IPS-18a (cell line): ENCODE results near the gene PLEKHD1.
"Not testable (repeated sequence)": the region's sequence is repeated elsewhere in the genome, so short reads cannot be mapped to it uniquely, and the experiment has no call there.

Experiments used
- H3K27ac ChIP-seq: one replicate; pipeline ENCODE4 v1.5.1; 2013; ENCODE audit warnings: low read length
- H3K27me3 ChIP-seq: one replicate; pipeline ENCODE4 v1.6.1; 2013; ENCODE audit warnings: mild to moderate bottlenecking, low read length; ENCODE audit not compliant: control insufficient read depth, insufficient read depth
- H3K36me3 ChIP-seq: one replicate; pipeline ENCODE4 v1.6.1; 2013; ENCODE audit warnings: low read depth, low read length; ENCODE audit not compliant: control insufficient read depth
- H3K4me1 ChIP-seq: one replicate; pipeline ENCODE4 v1.6.1; 2013; ENCODE audit warnings: low read depth, low read length; ENCODE audit not compliant: control insufficient read depth
- H3K4me3 ChIP-seq: one replicate; pipeline ENCODE4 v1.5.1; 2013; ENCODE audit warnings: low read length
- H3K9ac ChIP-seq: one replicate; pipeline ENCODE4 v1.6.1; 2013; ENCODE audit warnings: mild to moderate bottlenecking, low read length, moderate library complexity
- H3K9me3 ChIP-seq: one replicate; pipeline ENCODE4 v1.6.1; 2013; ENCODE audit warnings: low read depth, low read length; ENCODE audit not compliant: control insufficient read depth

Gene PLEKHD1

GRCh38 chr14:69468949-69469348 lies 15.6 kb upstream of the PLEKHD1 start:
- H3K27me3 ChIP-seq, result no peaks in the 10 kb centered on the region
- H3K9me3 ChIP-seq, result no peaks in the 10 kb centered on the region
- H3K4me3 ChIP-seq, result no peak overlapping the region
- no peaks in the 10 kb centered on the region for H3K4me1 ChIP-seq
- H3K9ac ChIP-seq, result no peak overlapping the region
- no peak overlapping the region for H3K27ac ChIP-seq
- no peaks in the 10 kb centered on the region for H3K36me3 ChIP-seq

GRCh38 chr14:69471436-69471835 lies 13.1 kb upstream of the PLEKHD1 start:
- no peaks in the 10 kb centered on the region for H3K36me3 ChIP-seq
- H3K9ac ChIP-seq, result no peak overlapping the region
- H3K4me3 ChIP-seq, result no peak overlapping the region
- H3K9me3 ChIP-seq, result no peaks in the 10 kb centered on the region
- no peaks in the 10 kb centered on the region for H3K27me3 ChIP-seq
- no peaks in the 10 kb centered on the region for H3K4me1 ChIP-seq
- H3K27ac ChIP-seq, result no peak overlapping the region

DNA sequence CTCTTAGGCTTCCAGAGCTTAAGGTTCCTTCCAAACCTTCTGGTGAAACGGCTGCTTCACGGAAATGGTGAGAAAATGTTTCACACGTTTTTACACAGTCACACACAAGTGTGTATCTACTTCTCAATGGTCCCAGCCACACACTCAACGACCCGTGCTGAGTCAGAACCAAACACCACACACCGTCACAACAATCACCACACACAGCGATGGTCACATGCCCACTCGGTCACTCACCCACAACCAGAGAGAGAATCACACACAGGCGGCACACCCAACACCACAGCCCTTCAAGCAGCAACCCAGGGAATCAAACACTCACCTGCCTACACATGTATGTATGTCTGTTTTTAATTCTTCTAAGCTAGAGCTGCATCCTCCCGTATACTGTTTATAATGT lies 12.6 kb upstream of the PLEKHD1 start:
- Histone ChIP-seq H3K4me3 (no peak overlapping the region), H3K4me1 (no peaks in the 10 kb centered on the region), H3K36me3 (no peaks in the 10 kb centered on the region), H3K9me3 (no peaks in the 10 kb centered on the region), H3K27ac (no peak overlapping the region), H3K9ac (no peak overlapping the region), H3K27me3 (no peaks in the 10 kb centered on the region)

GRCh38 chr14:69473260-69473659 lies 11.3 kb upstream of the PLEKHD1 start:
- Histone ChIP-seq H3K27me3 (no peaks in the 10 kb centered on the region), H3K9ac (no peak overlapping the region), H3K4me1 (no peaks in the 10 kb centered on the region), H3K27ac (no peak overlapping the region), H3K4me3 (no peak overlapping the region), H3K9me3 (no peaks in the 10 kb centered on the region), H3K36me3 (no peaks in the 10 kb centered on the region)

DNA sequence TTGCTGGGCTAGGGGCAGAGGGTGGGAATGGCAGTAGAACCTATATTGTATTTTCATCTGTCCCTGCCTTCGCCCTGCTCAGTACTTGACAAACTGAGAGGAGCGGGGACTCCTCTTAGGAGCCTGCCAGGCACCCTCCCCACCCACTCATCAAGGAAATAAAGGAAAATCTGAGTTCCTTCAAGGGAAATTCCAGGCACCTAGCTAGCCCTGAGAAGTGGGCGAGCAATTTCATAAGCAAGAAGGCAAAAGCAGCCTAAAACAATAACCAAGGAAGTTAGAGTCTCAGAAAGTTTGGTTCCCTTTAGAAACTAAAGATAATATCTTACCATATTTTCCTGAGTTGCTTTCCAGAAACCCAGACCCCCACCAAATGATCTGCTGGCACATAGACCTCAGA lies 10.6 kb upstream of the PLEKHD1 start:
- no peaks in the 10 kb centered on the region for H3K27me3 ChIP-seq
- H3K4me3 ChIP-seq, result no peak overlapping the region
- H3K27ac ChIP-seq, result no peak overlapping the region
- H3K9me3 ChIP-seq, result no peaks in the 10 kb centered on the region
- no peaks in the 10 kb centered on the region for H3K4me1 ChIP-seq
- no peaks in the 10 kb centered on the region for H3K36me3 ChIP-seq
- H3K9ac ChIP-seq, result no peak overlapping the region

GRCh38 chr14:69475194-69475818 lies 9.2 kb upstream of the PLEKHD1 start:
- H3K27ac ChIP-seq, result no peak overlapping the region
- H3K36me3 ChIP-seq, result no peaks in the 10 kb centered on the region
- no peak overlapping the region for H3K9ac ChIP-seq
- H3K27me3 ChIP-seq, result no peaks in the 10 kb centered on the region
- no peak overlapping the region for H3K4me3 ChIP-seq
- no peaks in the 10 kb centered on the region for H3K9me3 ChIP-seq
- H3K4me1 ChIP-seq, result no peaks in the 10 kb centered on the region

DNA sequence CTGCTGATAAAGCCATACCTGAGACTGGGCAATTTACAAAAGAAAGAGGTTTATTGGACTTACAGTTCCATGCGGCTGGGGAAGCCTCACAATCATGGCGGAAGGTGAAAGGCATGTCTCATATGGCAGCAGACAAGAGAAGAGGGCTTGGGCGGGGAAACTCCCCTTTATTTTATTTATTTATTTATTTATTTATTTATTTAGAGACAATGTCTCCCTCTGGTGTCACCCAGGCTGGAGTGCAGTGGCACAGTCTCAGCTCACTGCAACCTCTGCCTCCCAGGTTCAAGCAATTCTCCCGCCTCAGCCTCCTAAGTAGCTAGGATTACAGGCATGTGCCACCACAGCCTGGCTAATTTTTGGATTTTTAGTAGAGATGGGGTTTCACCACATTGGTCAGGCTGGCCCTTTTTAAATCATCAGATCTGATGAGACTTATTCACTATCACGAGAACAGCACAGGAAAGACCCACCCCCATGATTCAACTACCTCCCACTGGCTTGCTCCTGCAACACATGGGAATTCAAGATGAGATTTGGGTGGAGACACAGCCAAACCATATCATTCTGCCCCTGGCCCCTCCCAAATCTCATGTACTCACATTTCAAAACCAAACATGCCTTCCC lies 7.6 kb upstream of the PLEKHD1 start:
- H3K27ac ChIP-seq, H3K9me3 ChIP-seq, H3K36me3 ChIP-seq, H3K9ac ChIP-seq, H3K27me3 ChIP-seq, H3K4me3 ChIP-seq, H3K4me1 ChIP-seq: not testable (repeated sequence)

DNA sequence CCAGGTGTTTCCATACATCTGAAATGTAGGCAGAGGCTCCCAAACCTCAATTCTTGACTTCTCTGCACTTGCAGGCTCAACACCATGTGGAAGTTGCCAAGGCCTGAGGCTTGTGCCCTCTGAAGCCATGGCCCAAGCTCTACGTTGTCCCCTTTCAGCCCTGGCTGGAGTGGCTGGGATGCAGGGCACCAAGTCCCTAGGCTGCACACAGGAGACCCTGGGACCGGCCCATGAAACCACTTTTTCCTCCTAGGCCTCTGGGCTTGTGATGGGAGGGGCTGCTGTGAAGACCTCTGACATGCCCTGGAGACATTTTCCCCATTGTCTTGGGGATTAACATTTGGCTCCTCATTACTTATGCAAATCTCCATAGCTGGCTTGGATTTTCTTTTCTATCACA lies 6.5 kb upstream of the PLEKHD1 start:
- not testable (repeated sequence) for H3K9me3 ChIP-seq, H3K27ac ChIP-seq, H3K36me3 ChIP-seq, H3K9ac ChIP-seq, H3K4me3 ChIP-seq, H3K4me1 ChIP-seq
- peaks cover 19% of the 10 kb centered on the region for H3K27me3 ChIP-seq

DNA sequence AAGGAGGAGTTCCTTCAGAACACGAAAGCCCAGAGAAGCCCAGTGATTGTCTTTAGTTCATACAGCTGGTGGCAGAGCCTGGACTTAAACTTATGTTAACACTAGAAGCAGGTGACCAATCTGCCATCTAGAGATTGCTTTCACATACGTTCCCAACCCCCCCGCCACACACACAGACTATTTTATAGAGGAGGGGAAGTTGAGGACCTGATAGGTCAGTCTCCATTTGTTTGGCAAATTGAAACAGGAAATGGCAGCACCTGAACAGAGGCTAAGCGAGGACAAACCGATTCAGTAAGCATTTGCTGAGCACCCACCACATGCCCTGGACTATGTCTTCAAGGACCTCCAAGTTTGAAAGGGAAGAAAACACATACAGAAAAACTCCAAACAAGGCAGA lies 4.8 kb upstream of the PLEKHD1 start:
- no peaks in the 10 kb centered on the region for H3K36me3 ChIP-seq
- no peak overlapping the region for H3K4me3 ChIP-seq
- no peaks in the 10 kb centered on the region for H3K4me1 ChIP-seq
- H3K27ac ChIP-seq, result no peak overlapping the region
- H3K27me3 ChIP-seq, result peaks cover 36% of the 10 kb centered on the region
- H3K9ac ChIP-seq, result no peak overlapping the region
- H3K9me3 ChIP-seq, result no peaks in the 10 kb centered on the region

DNA sequence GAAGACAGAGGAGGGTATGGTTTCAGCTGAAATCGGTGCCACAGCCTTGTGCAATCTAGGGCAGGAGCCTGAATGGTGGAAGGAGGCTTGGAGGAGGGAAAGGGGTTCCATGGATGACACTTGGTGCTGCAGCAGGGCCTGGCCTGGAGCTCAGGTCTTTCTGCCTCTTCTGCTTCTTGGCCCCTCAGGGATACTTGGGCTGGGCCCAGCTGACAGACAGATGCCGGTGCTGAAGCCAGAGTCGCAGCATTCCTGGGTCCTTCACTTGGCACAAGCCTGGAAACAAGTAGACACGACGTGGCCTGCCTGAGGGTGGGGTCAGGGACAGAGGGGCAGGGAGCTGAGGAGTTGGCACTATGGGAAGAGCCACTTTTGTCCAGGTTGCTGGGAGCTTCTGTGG lies 4.4 kb upstream of the PLEKHD1 start:
- H3K4me3 ChIP-seq, result no peak overlapping the region
- peaks cover 40% of the 10 kb centered on the region for H3K27me3 ChIP-seq
- H3K4me1 ChIP-seq, result no peaks in the 10 kb centered on the region
- no peak overlapping the region for H3K27ac ChIP-seq
- no peaks in the 10 kb centered on the region for H3K36me3 ChIP-seq
- no peak overlapping the region for H3K9ac ChIP-seq
- no peaks in the 10 kb centered on the region for H3K9me3 ChIP-seq

- Histone ChIP-seq H3K4me3 (no peak overlapping the region), H3K27me3 (peaks cover 59% of the 10 kb centered on the region), H3K4me1 (no peaks in the 10 kb centered on the region), H3K27ac (no peak overlapping the region), H3K9me3 (no peaks in the 10 kb centered on the region), H3K36me3 (no peaks in the 10 kb centered on the region), H3K9ac (no peak overlapping the region)
Measured at GRCh38 chr14:69481815-69482568, 2.5 kb upstream of the PLEKHD1 start.
